GM18870 (cell line): ENCODE measurements around the gene EGFL6.

Experiments used
- ATAC-seq: cut with Tn5 transposase; IDR thresholded peaks from one replicate; pipeline ENCODE4 v1.9.1; 2021; ENCODE audit warnings: moderate library complexity; ENCODE audit not compliant: unreplicated experiment

EGFL6 gene, protein sequence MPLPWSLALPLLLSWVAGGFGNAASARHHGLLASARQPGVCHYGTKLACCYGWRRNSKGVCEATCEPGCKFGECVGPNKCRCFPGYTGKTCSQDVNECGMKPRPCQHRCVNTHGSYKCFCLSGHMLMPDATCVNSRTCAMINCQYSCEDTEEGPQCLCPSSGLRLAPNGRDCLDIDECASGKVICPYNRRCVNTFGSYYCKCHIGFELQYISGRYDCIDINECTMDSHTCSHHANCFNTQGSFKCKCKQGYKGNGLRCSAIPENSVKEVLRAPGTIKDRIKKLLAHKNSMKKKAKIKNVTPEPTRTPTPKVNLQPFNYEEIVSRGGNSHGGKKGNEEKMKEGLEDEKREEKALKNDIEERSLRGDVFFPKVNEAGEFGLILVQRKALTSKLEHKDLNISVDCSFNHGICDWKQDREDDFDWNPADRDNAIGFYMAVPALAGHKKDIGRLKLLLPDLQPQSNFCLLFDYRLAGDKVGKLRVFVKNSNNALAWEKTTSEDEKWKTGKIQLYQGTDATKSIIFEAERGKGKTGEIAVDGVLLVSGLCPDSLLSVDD

DNA sequence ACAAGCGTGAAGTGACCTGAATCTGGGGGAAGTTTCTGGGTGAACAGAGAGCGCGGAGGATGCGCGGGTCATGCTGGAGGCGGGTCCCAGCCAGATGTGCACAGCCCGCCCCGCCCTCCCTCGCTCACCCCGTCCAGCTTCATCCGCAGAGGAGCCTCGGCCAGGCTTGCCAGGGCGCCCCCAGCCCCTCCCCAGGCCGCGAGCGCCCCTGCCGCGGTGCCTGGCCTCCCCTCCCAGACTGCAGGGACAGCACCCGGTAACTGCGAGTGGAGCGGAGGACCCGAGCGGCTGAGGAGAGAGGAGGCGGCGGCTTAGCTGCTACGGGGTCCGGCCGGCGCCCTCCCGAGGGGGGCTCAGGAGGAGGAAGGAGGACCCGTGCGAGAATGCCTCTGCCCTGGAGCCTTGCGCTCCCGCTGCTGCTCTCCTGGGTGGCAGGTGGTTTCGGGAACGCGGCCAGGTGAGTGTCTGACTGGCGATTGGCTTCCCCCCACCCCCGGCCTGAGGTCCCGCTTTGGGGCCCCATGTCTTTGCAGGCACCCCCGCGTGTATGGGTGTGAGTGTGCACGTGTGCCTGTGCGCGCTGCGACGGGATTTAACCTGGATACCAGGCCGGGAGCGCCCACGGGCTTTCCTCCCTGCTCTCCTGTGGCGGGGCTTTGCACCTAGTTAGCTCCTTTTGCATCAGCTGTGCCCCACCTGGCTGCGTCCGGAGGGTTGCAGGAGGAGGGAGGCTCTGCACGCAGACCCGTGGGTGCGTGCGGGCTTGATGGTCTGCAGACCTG lies at the start of gene EGFL6:
EGFL6 (plus strand) TSS at position 123 of the 782 bp plus-strand sequence; CDS start at position 384, 261 bp downstream.
- no peak for ATAC-seq

DNA sequence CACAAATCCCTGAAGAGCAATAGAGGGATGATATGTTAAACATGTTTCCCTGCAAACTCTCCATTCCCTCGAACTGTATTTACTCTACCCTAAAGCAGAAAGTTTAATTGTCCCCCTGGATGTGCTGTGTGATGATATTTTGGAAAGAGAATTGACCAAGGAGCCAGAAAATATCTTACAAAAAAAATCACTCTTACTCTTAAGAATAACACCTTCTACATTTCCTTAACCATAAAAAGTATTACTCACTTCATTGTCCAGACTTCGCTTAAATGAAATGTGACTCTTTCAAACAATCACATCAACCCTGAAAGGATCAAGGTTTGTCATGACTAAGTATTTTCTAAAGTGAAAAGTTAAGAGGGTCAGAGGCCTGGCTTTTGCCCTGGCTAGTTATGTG lies 49.0 kb upstream of the EGFL6 start:
- no peak for ATAC-seq

DNA sequence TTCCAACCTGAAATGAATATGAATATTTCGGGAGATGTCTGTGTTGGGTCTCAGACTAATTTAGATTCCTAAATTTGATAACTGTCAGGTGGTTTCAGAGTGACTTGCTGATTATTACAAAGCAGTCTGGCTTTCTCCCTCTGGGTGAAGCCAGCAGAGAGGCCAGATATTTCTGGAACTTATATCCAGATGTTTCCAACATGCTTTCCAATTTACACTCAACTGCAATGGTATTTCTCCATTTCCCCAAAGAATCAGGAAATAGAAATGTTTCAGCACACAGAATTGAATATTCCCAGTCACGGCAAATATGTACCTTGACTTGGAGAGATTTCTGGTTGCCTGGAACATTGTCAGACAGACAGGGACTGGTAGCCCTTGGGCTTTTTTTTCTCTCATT lies 48.5 kb upstream of the EGFL6 start:
- ATAC-seq, result no peak

DNA sequence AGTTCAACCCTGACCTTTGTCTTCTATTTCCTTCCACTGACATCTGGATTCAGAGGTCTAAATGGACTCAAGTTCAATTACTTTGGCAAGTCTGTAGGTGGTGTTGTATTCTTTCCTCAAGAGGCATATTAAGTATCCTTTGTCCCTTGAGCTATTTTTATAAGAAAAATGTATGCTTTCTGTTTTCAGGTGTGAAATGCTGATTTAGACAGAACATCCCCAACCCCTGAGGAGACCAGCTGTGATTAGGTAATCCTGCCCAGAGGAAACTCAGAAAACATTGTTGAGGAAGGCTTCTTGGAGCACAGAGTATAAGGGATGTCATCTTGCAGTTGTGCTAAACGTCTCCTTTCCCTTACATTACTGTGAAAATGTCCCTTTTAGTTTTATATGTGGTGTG lies 46.6 kb upstream of the EGFL6 start:
- no peak for ATAC-seq

DNA sequence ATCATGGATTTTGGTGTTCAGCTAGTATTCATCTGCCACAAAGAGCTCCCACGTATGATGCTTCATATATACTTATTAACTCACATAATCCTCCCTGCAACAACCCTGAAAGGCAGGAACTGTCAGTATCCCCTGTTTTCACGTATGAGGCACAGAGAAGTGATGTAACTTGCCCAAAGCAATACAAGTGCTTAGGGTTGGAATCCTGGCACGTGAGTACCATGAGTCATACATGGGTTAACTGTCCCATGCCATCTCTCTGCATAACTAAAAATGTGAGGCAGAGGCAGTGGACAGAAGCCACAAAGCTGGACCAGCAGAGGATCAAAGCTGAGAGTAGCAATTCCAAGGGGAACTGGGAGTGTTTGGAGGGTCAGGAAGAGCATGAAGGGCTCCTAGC lies 35.7 kb upstream of the EGFL6 start:
- no peak for ATAC-seq

DNA sequence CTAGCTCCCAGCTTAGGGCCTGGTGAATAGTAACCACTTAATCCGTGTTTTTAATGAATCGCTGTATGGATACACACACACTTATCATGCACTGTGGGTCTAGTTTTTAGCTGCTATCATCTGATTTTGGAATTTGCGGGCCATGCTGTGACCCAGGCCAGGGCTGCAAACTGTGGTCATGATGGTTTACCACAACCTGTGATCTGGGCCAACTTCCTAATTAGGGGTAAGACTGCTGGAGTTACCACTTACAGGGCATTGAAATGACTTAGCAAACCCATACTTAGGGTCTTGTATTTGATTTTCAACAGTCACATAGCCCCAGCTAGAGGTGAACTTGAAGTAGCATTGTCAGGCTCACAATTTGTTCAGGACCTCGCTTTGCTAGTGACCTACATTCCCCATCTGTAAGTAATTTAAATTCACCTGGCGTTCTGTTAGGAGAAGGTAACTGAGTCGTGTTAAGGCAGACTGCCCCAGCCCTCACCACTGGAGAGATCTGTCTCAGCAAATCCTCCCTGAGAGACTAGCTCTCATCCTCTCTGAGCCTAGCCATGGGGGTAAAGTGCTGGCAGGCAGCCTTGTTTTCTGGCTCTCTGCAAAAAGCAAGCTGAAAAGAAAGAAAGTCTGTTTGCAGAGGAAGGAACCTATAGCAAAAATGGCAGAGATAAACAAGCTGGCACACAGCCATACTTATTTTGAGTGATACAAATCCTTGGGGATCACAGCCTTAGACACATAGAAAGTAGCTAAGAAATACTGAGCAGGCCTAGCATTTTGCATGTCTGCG lies 33.8 kb upstream of the EGFL6 start:
- ATAC-seq, result no peak

DNA sequence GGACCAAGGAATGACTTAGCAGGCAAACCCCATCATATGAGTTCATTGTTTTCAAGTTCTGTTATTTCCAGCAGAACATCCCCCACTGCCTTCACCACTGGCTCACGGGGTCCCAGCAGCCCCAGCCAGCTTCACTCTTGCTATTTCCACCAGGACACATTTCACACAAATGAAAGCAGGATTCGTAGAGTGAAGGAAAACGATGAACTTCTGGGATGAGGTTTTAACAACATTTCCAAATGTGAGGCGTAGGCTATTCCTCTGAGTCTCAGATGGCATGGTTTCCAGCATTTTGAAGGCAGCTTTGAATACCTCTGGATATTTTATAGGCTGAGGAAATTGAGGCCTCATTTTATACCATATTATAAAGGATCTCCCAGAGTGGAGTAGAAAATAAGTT lies 32.9 kb upstream of the EGFL6 start:
- no peak for ATAC-seq

DNA sequence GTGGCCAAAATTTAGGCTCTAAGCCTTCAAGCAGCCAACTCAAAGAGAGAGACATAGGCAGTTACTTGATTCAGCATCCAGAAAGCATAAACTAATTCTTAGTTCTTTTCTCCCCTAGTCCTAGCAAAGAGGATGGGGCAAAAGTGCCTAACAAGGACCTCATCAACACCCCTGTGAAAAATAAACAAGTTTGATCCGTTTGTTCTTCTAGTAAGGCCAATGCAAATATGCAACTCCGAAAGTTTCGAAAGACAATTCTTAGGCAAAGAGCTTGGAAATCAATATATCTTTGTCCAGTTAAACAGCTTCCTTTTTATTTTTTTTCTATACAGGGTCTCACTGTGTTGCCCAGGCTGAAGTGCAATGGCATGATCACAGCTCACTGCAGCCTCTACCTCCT lies 31.0 kb upstream of the EGFL6 start:
- no peak for ATAC-seq

DNA sequence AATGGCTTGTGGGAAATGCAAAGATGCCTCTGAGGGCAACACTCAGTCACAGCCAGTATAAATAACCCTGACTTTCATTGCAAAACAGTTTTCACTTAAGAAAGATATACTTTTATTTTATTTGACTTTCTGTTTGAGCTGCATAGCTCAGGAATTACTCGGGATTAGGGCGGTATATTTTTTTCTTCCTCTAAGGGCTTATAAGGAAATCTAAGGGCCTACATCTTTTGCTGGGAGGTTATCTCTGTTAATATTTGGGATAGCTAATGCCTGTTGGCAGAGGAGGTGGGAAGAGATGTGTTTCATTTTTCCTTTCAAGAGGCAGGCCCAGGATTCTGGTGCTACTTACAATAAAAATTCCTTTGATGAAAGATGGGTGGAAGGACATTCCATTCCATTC lies 28.8 kb upstream of the EGFL6 start:
- no peak for ATAC-seq

DNA sequence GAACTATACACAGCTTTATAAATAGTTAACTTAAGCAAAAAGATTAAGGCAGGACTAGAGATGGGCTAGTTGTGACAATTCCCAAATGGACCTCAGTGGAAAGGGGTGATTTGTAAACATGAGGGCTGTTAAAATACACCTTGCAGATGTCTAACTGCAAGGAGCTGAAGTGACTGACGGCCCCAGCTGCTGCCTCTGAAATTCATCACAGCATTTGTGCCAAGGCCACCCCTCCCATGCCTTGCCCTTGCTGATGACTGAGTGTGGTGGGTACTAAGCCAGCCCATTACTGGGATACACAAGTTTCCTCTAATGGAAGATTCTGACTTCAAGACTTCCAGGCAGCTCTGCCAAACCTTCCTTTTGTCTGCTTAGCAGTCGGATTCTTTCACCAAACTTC lies 23.7 kb upstream of the EGFL6 start:
- no peak for ATAC-seq

DNA sequence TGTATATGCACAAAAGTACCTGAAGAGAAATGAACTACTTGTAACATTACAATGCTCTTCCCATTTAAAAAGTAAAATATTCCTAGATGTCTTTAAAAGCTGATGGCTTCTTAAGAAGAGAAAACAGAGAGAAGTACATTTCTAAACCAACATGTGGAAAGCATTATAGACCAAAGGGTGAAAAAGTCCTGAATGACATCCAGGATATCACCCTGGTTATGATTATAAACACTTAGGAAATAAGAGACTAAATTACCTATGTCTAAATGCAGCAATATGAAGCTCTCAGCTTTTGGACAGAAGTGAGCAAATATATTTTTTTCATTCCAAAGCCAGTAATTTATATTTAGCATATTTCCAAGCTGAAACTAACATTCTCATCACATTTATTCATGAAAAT lies 21.7 kb upstream of the EGFL6 start:
- ATAC-seq, result no peak

DNA sequence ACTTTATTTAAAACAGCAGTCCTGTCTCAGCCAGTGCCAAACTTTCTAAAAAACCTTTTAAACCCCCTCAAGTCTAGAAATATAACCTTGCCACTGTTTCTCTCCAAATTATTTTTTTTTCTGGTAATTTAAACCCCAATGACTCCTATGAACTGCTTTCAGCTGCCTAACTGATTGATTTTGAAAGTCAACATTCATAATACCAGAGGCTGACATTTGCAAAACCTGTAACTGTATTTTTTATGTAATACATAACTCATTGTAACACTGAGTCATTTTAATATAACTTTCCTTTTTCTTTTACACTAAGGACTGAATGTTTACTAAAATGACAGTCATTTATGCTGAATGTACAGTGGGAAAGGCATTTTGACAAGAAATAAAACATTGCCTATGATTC lies 19.1 kb upstream of the EGFL6 start:
- no peak for ATAC-seq

DNA sequence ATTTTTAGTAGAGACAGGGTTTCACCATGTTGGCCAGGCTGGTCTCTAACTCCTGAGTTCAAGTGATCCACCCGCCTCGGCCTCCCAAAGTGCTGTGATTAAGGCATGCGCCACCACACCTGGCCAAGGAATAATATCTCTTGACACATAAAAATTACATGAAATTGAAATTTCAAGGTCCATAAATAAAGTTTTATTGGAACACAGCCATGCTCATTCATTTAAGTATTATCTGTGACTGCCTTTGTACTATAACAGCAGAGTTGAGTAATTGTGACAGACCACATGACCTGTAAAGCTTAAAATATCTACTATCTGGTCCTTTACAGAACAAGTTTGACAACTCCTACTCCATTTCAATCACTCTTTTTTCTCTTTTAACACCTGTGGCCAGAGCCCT lies 17.8 kb upstream of the EGFL6 start:
- no peak for ATAC-seq

DNA sequence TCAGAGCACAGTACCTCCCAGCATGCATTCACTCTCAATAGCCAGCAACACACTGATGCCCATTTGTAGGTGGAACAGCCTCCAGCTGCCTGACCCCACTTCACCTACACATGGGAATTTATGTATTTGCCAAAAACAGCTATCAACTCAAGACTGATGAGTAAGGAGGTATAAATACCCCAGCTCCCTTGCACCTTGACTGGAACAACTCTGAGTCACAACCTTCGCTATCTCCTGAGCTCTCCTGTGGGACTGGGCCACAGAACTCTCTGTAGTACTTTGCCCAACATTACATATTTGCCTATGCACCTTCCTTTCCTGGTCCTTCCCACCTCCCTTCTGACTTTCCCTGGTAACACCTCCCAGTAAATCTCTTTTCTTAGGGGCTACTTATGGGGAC lies 16.5 kb upstream of the EGFL6 start:
- no peak for ATAC-seq

DNA sequence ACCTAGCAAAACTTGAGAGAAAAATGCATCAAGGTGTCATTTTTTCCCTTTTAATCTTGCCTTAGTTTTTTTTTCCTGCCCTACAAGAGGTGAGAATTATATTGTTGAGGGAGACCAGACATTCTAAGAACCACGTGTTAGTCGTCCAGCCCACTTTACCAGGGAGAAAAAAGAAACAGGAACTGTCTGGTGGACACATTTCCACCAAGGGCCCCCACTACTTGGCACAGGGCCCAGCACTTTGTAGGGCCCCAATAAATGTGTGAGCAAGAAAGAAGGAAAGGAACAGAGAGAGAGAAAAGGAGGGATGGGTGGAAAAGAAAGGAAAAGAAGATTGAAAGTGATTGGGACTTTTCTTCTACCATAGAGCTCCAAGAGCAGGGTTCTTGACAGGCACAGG lies 3.9 kb upstream of the EGFL6 start:
- ATAC-seq, result no peak

DNA sequence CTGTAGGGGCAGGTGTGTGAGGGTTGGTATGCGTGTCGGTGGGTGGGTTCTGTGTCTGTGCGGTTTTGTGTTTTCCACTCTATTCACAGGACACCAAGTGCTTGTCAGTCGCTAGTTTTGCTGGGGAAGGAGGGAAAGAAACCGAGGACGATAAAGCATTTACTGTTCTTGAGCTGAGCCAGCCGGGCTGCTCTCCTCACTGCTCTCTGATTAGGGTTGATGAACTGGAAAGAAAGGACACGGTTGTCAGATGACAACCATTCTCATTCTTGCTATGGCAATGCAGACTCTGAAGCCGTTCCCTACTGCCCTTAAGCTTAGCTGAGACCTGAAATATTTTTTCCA lies 832 bp downstream of the EGFL6 start:
- ATAC-seq, result no peak

DNA sequence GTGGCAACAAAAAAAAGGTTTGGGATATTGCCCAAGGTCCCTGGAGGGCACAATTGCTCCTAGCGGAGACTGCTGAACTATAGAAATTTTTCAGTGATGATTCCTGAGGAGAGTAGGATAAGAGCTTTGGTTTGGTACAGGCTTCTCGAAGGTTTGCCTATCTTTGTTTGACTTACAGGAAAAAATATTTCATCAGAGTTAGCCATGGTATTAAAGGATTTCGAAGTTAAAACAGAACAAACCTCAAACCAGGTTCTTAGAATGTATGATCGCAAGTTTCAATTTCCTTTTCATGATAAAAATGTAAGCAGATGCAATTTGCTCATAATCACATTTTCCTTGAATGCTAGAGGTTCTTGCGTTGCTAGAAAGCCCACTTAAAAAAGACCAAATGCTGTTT lies 1.7 kb downstream of the EGFL6 start:
- no peak for ATAC-seq

DNA sequence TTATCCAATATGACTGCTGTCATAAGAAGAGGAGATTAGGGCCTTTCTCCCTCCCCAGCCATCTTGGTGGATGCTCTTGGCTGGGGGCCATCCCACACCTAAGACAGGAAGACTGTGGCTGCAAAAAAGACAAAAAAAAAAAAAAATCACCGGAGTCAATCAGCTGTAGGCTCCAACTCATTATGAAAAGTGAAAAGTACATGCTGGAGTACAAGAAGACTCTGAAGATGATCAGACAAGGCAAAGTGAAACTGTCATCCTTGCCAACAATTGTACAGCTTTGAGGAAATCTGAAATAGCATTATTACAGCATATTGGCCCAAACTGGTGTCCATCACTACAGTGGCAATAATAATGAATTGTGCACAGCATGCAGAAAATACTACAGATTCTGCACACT lies 5.2 kb downstream of the EGFL6 start:
- peak; percentile 82 for ATAC-seq

DNA sequence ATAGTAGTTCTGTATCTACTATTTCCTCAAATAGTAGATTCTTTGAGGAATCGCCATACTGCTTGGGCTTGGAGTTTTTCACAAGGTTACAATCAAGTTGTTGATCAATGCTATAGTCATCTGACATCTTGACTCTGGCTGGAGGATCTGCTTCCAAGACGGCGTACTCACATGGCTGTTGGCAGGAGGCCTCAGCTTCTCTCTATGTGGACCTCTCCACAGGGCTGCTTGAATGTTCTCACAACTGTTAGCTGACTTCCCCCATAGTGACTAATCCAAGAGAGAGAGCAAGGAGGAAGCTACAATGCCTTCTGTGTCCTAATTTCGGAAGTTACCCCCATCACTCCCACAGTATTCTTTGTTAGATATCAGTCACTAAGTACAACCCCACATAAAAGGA lies 10.3 kb downstream of the EGFL6 start:
- ATAC-seq, result no peak

DNA sequence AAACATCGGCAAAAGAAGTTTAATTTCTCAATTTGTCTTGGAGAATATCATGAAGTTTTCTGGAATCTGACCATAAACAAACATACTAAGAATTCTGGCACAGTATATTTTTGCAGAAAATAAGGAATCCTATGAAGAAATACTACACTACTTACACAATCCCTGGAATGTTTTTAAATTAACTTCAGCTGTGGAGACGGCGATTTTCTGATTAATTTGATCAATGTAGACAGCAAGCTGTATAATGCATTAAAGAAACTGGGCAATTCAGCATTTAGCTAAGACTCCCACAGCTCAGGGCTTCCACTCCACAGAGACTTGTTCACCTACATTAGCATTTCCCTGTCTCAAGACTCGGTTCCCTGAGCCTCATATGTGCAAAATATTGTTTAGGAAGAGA lies 12.2 kb downstream of the EGFL6 start:
- ATAC-seq, result no peak

DNA sequence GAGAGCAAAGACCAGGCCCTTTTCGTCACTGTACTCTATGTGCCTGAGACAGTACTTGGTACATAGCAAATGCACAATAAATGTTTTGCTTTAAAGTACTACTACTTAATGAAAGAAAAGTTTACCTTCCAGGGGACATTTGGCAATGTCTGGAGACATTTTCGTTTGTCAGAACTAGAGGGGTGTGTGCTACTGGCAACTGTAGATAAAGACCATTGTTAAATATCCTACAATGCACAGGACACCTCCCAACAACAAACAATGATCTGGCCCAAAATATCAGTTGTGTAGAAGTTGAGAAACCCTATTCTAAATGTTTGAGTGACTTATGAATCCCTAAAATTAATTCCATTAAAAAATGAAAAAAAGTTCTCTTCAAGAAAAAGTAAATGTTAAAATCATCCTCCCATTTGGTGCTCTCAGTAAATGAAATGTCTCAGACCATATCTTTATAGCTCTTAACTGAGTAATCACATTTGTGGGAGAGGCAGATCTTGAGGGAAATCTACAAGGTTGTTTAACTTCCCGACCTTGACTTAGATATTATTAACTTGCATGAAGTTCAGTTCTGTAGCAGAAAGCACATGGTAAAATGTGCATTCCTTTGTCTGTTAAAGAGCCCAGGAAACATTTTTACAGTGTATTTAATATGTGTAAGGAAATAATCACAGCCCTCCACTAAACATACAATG lies 18.5 kb downstream of the EGFL6 start:
- no peak for ATAC-seq
